Right ventricle myocardium superior (tissue), 1 donor: Measurements from ENCODE around the gene CARD16. TPM values are rescaled to one million over a fixed set of nuclear protein-coding genes. Genes with fewer than 3 reads are reported as not detected.
"Not testable (repeated sequence)": the region's sequence is repeated elsewhere in the genome, so short reads cannot be mapped to it uniquely, and the experiment has no call there.

Experiments used
- ATAC-seq: fragments of 200-7000 bp; cut with Tn5 transposase; one replicate; pipeline ENCODE4 v1.9.1; 2020; ENCODE audit warnings: mild to moderate bottlenecking; ENCODE audit not compliant: poor library complexity
- DNase-seq: peaks from one replicate; pipeline ENCODE4 v3.0.0-alpha.2; 2020
- intact Hi-C: fragments of 100-400 bp; cut with DNase I; formaldehyde crosslinking; loops from one replicate; pipeline ENCODE4 v1.11.2; 2022
- long read RNA-seq: library from polyadenylated mRNA; unstranded; transcript quantifications from one replicate; pipeline ENCODE4 v2.0.0, GENCODE V29; 2021
- total RNA-seq: library from RNA; stranded (reverse); fragmentation: NEBNext Ultra II Directional; extraction: Animal tissue kit (Norgen Biotek cat#: 25700); gene quantifications from one replicate; pipeline ENCODE4 v1.2.1, GENCODE V29; 2021
- donor health status: DM: no; HTN: yes; CAD: no; lungs with severe emphysema.

Gene CARD16
- 8.4 TPM for total RNA-seq
- long read RNA-seq, partial matches to known transcripts: 0 of 2 reads
- long read RNA-seq, other reads (novel, unspliced or antisense): 0 of 2 reads

GRCh38 chr11:105044557-105045524, at the start of gene CARD16:
Gene CARD16, minus strand, starts transcription at chr11:105045335. Its CDS starts 38 bp downstream, at chr11:105045297.
- peak; percentile 89 for ATAC-seq
- DNase-seq, intact Hi-C loops: not testable (repeated sequence)

- ATAC-seq: no peak
- no peak for DNase-seq
- intact Hi-C loops: no loop called here
Measured at GRCh38 chr11:105092256-105093239, 47.4 kb upstream of the CARD16 start.

- ATAC-seq: no peak
- intact Hi-C loops: no loop called here
Measured at GRCh38 chr11:105081412-105082150, 36.4 kb upstream of the CARD16 start.

GRCh38 chr11:105080171-105080906, 35.2 kb upstream of the CARD16 start:
- DNase-seq, ATAC-seq, intact Hi-C loops: not testable (repeated sequence)

More at GRCh38 chr11:105081412-105082150, 36.4 kb upstream of the CARD16 start:
- no peak for DNase-seq

- intact Hi-C loops: no loop called here
- DNase-seq: no peak
- no peak for ATAC-seq
Measured at GRCh38 chr11:105078283-105078682, 33.1 kb upstream of the CARD16 start.

GRCh38 chr11:105077141-105077790, 32.1 kb upstream of the CARD16 start:
- ATAC-seq, DNase-seq, intact Hi-C loops: not testable (repeated sequence)

GRCh38 chr11:105074166-105074530, 29.0 kb upstream of the CARD16 start:
- DNase-seq: no peak
- ATAC-seq: no peak
- intact Hi-C loops: no loop called here

- intact Hi-C loops: no loop called here
- ATAC-seq: no peak
- DNase-seq: no peak
Measured at GRCh38 chr11:105073456-105074165, 28.5 kb upstream of the CARD16 start.

- ATAC-seq, DNase-seq, intact Hi-C loops: not testable (repeated sequence)
Measured at GRCh38 chr11:105072080-105072479, 26.9 kb upstream of the CARD16 start.

- DNase-seq (no peak), ATAC-seq (no peak)
- intact Hi-C loops: no loop called here
Measured at GRCh38 chr11:105071089-105071732, 26.1 kb upstream of the CARD16 start.

- ATAC-seq (no peak), DNase-seq (no peak)
- intact Hi-C loops: no loop called here
Measured at GRCh38 chr11:105070306-105070705, 25.2 kb upstream of the CARD16 start.

GRCh38 chr11:105069749-105070148, 24.6 kb upstream of the CARD16 start:
- DNase-seq, intact Hi-C loops, ATAC-seq: not testable (repeated sequence)

- intact Hi-C loops, DNase-seq, ATAC-seq: not testable (repeated sequence)
Measured at GRCh38 chr11:105063245-105063941, 18.3 kb upstream of the CARD16 start.

- DNase-seq (no peak), ATAC-seq (no peak)
- intact Hi-C loops: no loop called here
Measured at GRCh38 chr11:105057432-105057831, 12.3 kb upstream of the CARD16 start.

GRCh38 chr11:105056446-105056845, 11.3 kb upstream of the CARD16 start:
- ATAC-seq (no peak), DNase-seq (no peak)
- intact Hi-C loops: no loop called here
